Gastrocnemius medialis (tissue), 4 donors: ENCODE data around the gene HAL. TPM values are rescaled to one million over a fixed set of nuclear protein-coding genes. Genes with fewer than 3 reads are reported as not detected.
A peak's percentile ranks its signal among the peaks of the same experiment; 100 is the strongest.

Source experiments
- ATAC-seq, 2 donors: fragments of 150-250 bp; one replicate each; pipeline ENCODE4 v1.9.1; 2016
- DNase-seq, 2 donors: peaks; one replicate each; pipeline ENCODE4 v3.0.0-alpha.2; 2019
- H3K27ac ChIP-seq, 4 donors: fragments of 200-600 bp; sonication (generic); 1 replicate in 1 of 4; 2 replicates in 3 of 4; pipeline ENCODE4 v1.5.1; 2016 to 2018; ENCODE audit warnings: mild to moderate bottlenecking in 2 of 4, moderate library complexity in 1 of 4
- H3K27me3 ChIP-seq, 3 donors: fragments of 200-600 bp; sonication (generic) in 2 of 3; 1 replicate in 1 of 3; 2 replicates in 2 of 3; pipeline versions ENCODE4 v1.5.1 to v1.6.0; 2016 to 2019; ENCODE audit warnings: mild to moderate bottlenecking in 1 of 3, moderate library complexity in 1 of 3
- H3K36me3 ChIP-seq, 2 donors: fragments of 200-600 bp; sonication (generic) in 1 of 2; one replicate each; pipeline ENCODE4 v1.5.1; 2017 to 2018
- H3K4me1 ChIP-seq, 2 donors: fragments of 200-600 bp; sonication (generic) in 1 of 2; one replicate each; pipeline ENCODE4 v1.5.1; 2016 to 2017; ENCODE audit warnings: mild to moderate bottlenecking in 2 of 2
- H3K4me3 ChIP-seq, 4 donors: fragments of 200-600 bp; sonication (generic) in 3 of 4; 1 replicate in 1 of 4; 2 replicates in 3 of 4; pipeline ENCODE4 v1.5.1; 2016 to 2019; ENCODE audit warnings: mild to moderate bottlenecking in 2 of 4
- H3K9me3 ChIP-seq, 3 donors: fragments of 200-600 bp; sonication (generic) in 2 of 3; 1 replicate in 1 of 3; 2 replicates in 2 of 3; pipeline ENCODE4 v1.5.1; 2016 to 2019
- POLR2A ChIP-seq, 2 donors: fragments of 450-650 bp; IDR thresholded peaks; one replicate each; pipeline ENCODE4 v1.6.1; 2017; ENCODE audit warnings: antibody characterized with exemption in 2 of 2, mild to moderate bottlenecking in 2 of 2, moderate library complexity in 2 of 2
- in situ Hi-C, 4 donors: fragments of 200-750 bp; cut with MboI; loops; one replicate each; pipeline versions ENCODE4 v1.15.0 to v1.8.0; 2017; ENCODE audit warnings: low sequenced_read_pairs in 4 of 4
- intact Hi-C: fragments of 100-400 bp; cut with DNase I; formaldehyde crosslinking; loops from one replicate; pipeline ENCODE4 v1.15.1; 2023; ENCODE audit warnings: low total_unique reads
- total RNA-seq, 4 donors: library from RNA; depleted of rRNA; stranded (reverse); fragments of >200 nt; gene quantifications; one replicate each; pipeline versions ENCODE4 v1.1.0 to v1.2.3, GENCODE V29; 2016
- TF ChIP-seq, protein P1 (sequence below), 5 experiments: fragments of 450-650 bp in 3 of 5; fragments of 200-600 bp in 2 of 5; sonication (generic) in 2 of 5; IDR thresholded peaks in 4 of 5; conservative IDR thresholded peaks in 1 of 5; 1 replicate in 4 of 5; 2 replicates in 1 of 5; pipeline ENCODE4 v1.5.1; 2016 to 2019; ENCODE audit warnings: antibody characterized with exemption in 5 of 5, mild to moderate bottlenecking in 3 of 5, moderate library complexity in 3 of 5

Gene HAL
- total RNA-seq, 4 donors from 2014 or later = 0.59 to 1.3 (median 1.3) TPM; not detected in 1

DNA sequence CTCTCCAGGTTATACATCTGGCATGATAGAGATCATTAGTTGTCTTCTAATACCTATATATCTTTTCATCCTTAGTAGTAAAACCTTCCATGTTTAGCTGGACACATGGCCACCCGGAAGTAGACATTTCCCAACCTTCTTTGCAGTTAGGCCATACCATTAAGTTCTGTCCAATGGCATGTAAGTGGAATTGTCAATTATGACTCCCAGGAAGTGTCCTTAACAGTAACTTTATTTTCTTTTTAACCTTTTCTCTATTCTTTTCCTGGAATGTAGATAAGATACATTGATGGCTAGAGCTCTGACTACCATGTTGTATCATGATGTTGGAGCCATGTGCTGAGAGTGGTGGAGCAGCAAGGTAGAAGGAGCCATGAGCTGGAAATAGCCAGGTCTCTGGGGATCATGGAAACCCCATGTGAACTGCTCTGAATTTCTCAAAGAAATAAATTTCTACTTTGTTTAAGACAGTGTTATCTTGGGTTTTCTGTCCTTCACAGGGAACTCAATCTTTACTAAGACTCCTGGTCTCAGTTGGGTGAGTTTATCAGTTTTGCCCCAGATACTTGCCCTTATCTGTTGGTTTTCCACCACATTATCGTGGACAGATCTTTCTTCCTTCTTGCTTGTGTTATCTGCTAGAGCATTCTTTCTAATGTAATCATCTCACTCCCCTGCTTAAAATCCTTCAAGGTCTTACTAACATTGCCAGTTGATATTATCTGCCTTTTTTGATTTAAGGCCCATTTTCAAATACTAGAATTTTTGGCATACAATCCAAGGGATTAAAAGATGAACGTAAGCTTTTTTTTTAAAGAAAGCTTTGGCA, 44.4 kb upstream of the HAL start:
- H3K27me3 ChIP-seq = no peaks in the 10 kb centered on the region
- ATAC-seq = no peak
- H3K27ac ChIP-seq = no peak overlapping the region
- intact Hi-C loops = no loop called here
- DNase-seq = no peak
- in situ Hi-C loops = loop anchor here in 1 of 4 donors (10.0 kb wide), 1 partner anchor 364 kb away; the partner anchor contains the start of gene CDK17
- H3K9me3 ChIP-seq = no peaks in the 10 kb centered on the region
- TF ChIP-seq, protein P1, sequence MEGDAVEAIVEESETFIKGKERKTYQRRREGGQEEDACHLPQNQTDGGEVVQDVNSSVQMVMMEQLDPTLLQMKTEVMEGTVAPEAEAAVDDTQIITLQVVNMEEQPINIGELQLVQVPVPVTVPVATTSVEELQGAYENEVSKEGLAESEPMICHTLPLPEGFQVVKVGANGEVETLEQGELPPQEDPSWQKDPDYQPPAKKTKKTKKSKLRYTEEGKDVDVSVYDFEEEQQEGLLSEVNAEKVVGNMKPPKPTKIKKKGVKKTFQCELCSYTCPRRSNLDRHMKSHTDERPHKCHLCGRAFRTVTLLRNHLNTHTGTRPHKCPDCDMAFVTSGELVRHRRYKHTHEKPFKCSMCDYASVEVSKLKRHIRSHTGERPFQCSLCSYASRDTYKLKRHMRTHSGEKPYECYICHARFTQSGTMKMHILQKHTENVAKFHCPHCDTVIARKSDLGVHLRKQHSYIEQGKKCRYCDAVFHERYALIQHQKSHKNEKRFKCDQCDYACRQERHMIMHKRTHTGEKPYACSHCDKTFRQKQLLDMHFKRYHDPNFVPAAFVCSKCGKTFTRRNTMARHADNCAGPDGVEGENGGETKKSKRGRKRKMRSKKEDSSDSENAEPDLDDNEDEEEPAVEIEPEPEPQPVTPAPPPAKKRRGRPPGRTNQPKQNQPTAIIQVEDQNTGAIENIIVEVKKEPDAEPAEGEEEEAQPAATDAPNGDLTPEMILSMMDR (IDR thresholded peaks at IDR 0.05 in 4 of 5, conservative IDR thresholded peaks at IDR 0.05 in 1 of 5) = no peak
- TF ChIP-seq POLR2A (IDR thresholded peaks at IDR 0.05) = no peak
- H3K36me3 ChIP-seq = no peaks in the 10 kb centered on the region
- H3K4me3 ChIP-seq = no peak overlapping the region
- no peaks in the 10 kb centered on the region for H3K4me1 ChIP-seq

DNA sequence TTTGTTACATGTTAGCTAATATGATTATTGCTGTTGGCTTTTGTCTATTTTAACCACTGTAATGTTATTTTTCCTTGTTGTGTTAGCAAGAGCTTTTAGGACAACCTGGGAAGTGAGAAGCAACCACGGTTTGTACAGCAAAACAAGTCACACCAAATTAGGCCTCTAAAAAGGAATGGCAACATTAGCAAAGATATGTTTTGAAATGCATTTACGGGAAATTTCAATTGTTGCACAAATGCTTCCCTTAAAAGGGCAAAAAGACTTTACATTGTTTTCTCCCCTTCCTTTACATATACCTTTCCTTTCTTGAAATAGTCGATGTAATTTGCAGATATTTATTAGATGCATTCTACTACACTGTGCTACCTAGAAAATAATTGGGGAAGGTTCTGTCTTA, 43.4 kb upstream of the HAL start:
- H3K9me3 ChIP-seq = no peaks in the 10 kb centered on the region
- ATAC-seq (no peak), DNase-seq (no peak)
- H3K4me1 ChIP-seq = peaks cover 3 to 5% of the 10 kb centered on the region in 2 donors
- TF ChIP-seq, protein P1 (IDR thresholded peaks at IDR 0.05 in 4 of 5, conservative IDR thresholded peaks at IDR 0.05 in 1 of 5) = no peak
- no peaks in the 10 kb centered on the region for H3K36me3 ChIP-seq
- intact Hi-C loops = loop anchor here (10.0 kb wide), 2 partner anchors 565 to 875 kb away; partner anchors contain the start of gene METAP2
- no peaks in the 10 kb centered on the region for H3K27me3 ChIP-seq
- no peak overlapping the region for H3K27ac ChIP-seq
- in situ Hi-C loops = no loop called here
- H3K4me3 ChIP-seq = no peak overlapping the region

DNA sequence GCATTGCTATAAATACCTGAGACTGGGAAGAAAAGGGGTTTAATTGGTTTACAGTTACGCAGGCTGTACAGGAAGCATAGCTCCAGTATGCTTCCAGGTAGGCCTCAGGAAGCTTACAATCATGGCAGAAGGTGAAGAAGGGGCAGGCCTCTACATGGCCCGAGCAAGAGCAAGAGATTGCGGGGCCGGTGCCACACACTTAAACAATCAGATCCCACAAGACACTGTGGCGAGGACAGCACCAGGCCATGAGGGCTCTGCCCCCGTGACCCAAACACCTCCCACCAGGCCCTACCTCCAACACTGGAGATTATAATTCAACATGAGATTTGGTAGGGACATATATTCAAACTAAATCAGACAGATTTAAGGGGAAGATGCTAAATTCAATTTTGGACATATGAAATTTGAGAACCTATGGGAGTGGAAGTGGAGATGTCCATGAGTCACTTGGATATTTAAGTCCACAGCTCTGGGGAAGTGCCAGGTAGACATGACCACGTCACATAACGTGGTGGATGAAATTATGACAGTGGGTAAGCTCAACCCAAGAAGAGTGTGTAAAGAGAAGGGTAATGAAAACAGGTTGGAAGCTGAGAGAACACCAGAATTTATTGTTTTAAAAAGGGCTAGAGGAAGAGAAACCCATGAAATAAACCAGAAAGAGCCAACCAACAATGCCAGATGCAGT, 40.8 kb upstream of the HAL start:
- intact Hi-C loops = loop anchor here (10.0 kb wide), 2 partner anchors 562 to 878 kb away; partner anchors contain the start of gene METAP2
- H3K4me3 ChIP-seq = no peak overlapping the region
- H3K36me3 ChIP-seq = no peaks in the 10 kb centered on the region
- no peak for TF ChIP-seq POLR2A (IDR thresholded peaks at IDR 0.05)
- TF ChIP-seq, protein P1 (IDR thresholded peaks at IDR 0.05 in 4 of 5, conservative IDR thresholded peaks at IDR 0.05 in 1 of 5) = no peak
- no peaks in the 10 kb centered on the region for H3K9me3 ChIP-seq
- no peaks in the 10 kb centered on the region for H3K27me3 ChIP-seq
- peak in 1 of 2 donors; percentile 43 for DNase-seq
- ATAC-seq = no peak
- H3K27ac ChIP-seq = peak overlapping the region; percentile 13 to 85 (median 82)
- in situ Hi-C loops = no loop called here
- H3K4me1 ChIP-seq = peaks cover 15 to 18% of the 10 kb centered on the region in 2 donors

DNA sequence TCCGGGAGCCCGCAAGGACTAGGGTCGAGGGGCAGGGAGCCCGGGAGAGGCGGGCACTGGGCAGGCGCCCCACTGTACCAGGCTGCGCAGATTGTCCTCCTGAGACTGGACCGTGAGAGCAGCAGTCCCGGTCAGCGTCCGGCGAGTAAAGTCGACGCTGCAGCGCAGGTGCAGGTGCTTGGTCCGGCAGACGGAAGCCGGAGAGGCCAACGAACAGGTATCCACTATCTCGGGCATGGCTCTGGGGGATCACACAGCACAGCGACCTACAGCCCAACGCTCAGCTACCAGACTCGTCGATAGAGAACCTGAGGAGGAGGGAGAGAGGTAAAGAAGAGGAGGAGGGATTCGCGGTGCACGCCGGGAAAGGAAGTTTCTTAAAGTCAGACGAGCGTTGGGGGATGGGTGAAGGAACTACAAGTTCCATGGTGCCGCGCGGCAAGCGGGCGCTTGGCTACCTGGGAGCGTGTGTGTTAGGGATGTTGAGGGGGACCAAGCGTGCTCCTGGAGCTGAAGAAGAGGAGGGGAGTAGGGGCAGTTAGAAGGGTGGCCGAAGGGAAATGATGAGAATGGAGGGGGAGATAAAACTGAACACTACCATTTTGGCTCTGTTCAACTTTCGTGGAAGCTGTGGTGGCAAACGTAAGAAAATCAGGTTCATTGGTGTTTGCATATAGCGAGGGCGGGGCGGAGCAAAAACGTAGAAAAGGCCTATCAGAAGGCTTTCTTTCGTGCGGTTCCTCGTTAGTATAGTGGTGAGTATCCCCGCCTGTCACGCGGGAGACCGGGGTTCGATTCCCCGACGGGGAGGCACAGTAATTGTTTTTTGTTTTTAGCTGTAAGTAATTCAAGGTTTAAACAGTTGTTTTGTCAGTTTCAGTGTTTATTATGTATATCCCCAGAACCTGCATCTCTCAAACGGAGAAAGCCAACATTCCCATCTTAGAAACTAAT, 39.4 kb upstream of the HAL start, which contains the start of gene LTA4H:
Gene LTA4H (minus strand): TSS at position 305 of the 954 bp plus-strand sequence. CDS start 68 bp downstream, at position 237.
- intact Hi-C loops (loop anchor here (1.0 to 10.0 kb wide), 5 partner anchors 20 to 879 kb away; partner anchors contain the start of genes CDK17, METAP2 and SNRPF), in situ Hi-C loops (no loop called here)
- peak; percentile 96 to 98 for ATAC-seq

More for the DNA sequence above, 39.4 kb upstream of the HAL start, which contains the start of gene LTA4H:
- H3K9me3 ChIP-seq = no peaks in the 10 kb centered on the region
- peak within 1 kb of the TSS; percentile 80 to 90 (median 84) for H3K27ac ChIP-seq
- TF ChIP-seq POLR2A (IDR thresholded peaks at IDR 0.05) = peak; percentile 58 to 76
- TF ChIP-seq, protein P1 (IDR thresholded peaks at IDR 0.05 in 4 of 5, conservative IDR thresholded peaks at IDR 0.05 in 1 of 5) = no peak
- no peaks in the 10 kb centered on the region for H3K36me3 ChIP-seq
- H3K4me1 ChIP-seq = peaks cover 15 to 18% of the 10 kb centered on the region in 2 donors
- H3K27me3 ChIP-seq = no peaks in the 10 kb centered on the region
- DNase-seq = peak; percentile 94 to 96
- peak within 1 kb of the TSS; percentile 69 to 97 (median 89) for H3K4me3 ChIP-seq
